BE2C (cell line): ENCODE data around the gene REEP1.

ENCODE experiments used
- DNase-seq: peaks from one replicate; pipeline ENCODE4 v3.0.0-alpha.2; 2020
- H3K27me3 ChIP-seq: fragments of 250-450 bp; sonication (Bioruptor Pico); 2 replicates; pipeline ENCODE4 v1.5.1; 2020; ENCODE audit warnings: mild to moderate bottlenecking
- H3K36me3 ChIP-seq: fragments of 250-450 bp; sonication (Bioruptor Pico); 2 replicates; pipeline ENCODE4 v1.5.1; 2020; ENCODE audit warnings: mild to moderate bottlenecking
- H3K4me1 ChIP-seq: fragments of 250-450 bp; sonication (Bioruptor Pico); 2 replicates; pipeline ENCODE4 v1.5.1; 2020
- H3K4me3 ChIP-seq: 2 replicates; pipeline ENCODE4 v1.5.1; 2011; ENCODE audit warnings: low read depth, low read length
- H3K9me3 ChIP-seq: fragments of 250-450 bp; sonication (Bioruptor Pico); 2 replicates; pipeline ENCODE4 v1.5.1; 2020
- CTCF ChIP-seq: IDR thresholded peaks from 2 replicates; pipeline ENCODE4 v1.5.1; 2012; ENCODE audit warnings: mild to moderate bottlenecking, low read depth, low read length

Gene REEP1

GRCh38 chr2:86311879-86312278 lies 25.5 kb downstream of the REEP1 start:
- no peak for DNase-seq
- no peak for TF ChIP-seq CTCF
- Histone ChIP-seq H3K9me3 (no peaks in the 10 kb centered on the region), H3K27me3 (no peaks in the 10 kb centered on the region), H3K4me1 (no peaks in the 10 kb centered on the region), H3K36me3 (no peaks in the 10 kb centered on the region), H3K4me3 (no peak overlapping the region)

- no peak for TF ChIP-seq CTCF
- no peak for DNase-seq
- Histone ChIP-seq H3K4me3 (no peak overlapping the region), H3K27me3 (no peaks in the 10 kb centered on the region), H3K36me3 (no peaks in the 10 kb centered on the region), H3K4me1 (no peaks in the 10 kb centered on the region), H3K9me3 (no peaks in the 10 kb centered on the region)
Measured at GRCh38 chr2:86309966-86310365, 27.5 kb downstream of the REEP1 start.

- no peak for DNase-seq
- TF ChIP-seq CTCF, result no peak
- H3K27me3 ChIP-seq, result no peaks in the 10 kb centered on the region
Measured at GRCh38 chr2:86308984-86309695, 28.3 kb downstream of the REEP1 start.

GRCh38 chr2:86308356-86308755 lies 29.1 kb downstream of the REEP1 start:
- Histone ChIP-seq H3K27me3 (no peaks in the 10 kb centered on the region), H3K9me3 (no peaks in the 10 kb centered on the region), H3K4me3 (no peak overlapping the region), H3K36me3 (no peaks in the 10 kb centered on the region), H3K4me1 (no peaks in the 10 kb centered on the region)
- no peak for DNase-seq
- TF ChIP-seq CTCF, result no peak

More at GRCh38 chr2:86308984-86309695, 28.3 kb downstream of the REEP1 start:
- no peaks in the 10 kb centered on the region for H3K36me3 ChIP-seq
- no peak overlapping the region for H3K4me3 ChIP-seq
- H3K4me1 ChIP-seq, result no peaks in the 10 kb centered on the region
- H3K9me3 ChIP-seq, result no peaks in the 10 kb centered on the region

- H3K4me3 ChIP-seq, result no peak overlapping the region
- TF ChIP-seq CTCF, result no peak
- H3K9me3 ChIP-seq, result no peaks in the 10 kb centered on the region
- no peaks in the 10 kb centered on the region for H3K36me3 ChIP-seq
- H3K4me1 ChIP-seq, result no peaks in the 10 kb centered on the region
- H3K27me3 ChIP-seq, result no peaks in the 10 kb centered on the region
- DNase-seq, result no peak
Measured at GRCh38 chr2:86307431-86307830, 30.0 kb downstream of the REEP1 start.

GRCh38 chr2:86305915-86306254 lies 31.5 kb downstream of the REEP1 start:
- TF ChIP-seq CTCF, result no peak
- DNase-seq, result no peak
- no peaks in the 10 kb centered on the region for H3K27me3 ChIP-seq
- H3K4me1 ChIP-seq, result peaks cover 3% of the 10 kb centered on the region
- no peaks in the 10 kb centered on the region for H3K9me3 ChIP-seq
- no peaks in the 10 kb centered on the region for H3K36me3 ChIP-seq
- no peak overlapping the region for H3K4me3 ChIP-seq
